DND-41 (cell line): ENCODE measurements around the gene DRGX.

Source experiments
- ATAC-seq: fragments of 200-7000 bp; cut with Tn5 transposase; 3 replicates; pipeline ENCODE4 v1.9.1; 2021; ENCODE audit warnings: low read depth; ENCODE audit not compliant: insufficient read depth
- DNase-seq: peaks from one replicate; pipeline ENCODE4 v3.0.0-alpha.2; 2020
- H2AFZ ChIP-seq: 2 replicates; pipeline ENCODE4 v1.6.0; 2012; ENCODE audit warnings: low read depth, low read length
- H3K27ac ChIP-seq: 2 replicates; pipeline ENCODE4 v1.5.1; 2012; ENCODE audit warnings: low read length, inconsistent platforms
- H3K27me3 ChIP-seq: fragments of 200-600 bp; sonication (generic); 2 replicates; pipeline ENCODE4 v1.6.0; 2012; ENCODE audit warnings: low read length, mild to moderate bottlenecking, inconsistent platforms; ENCODE audit not compliant: insufficient read depth, poor library complexity
- H3K36me3 ChIP-seq: 2 replicates; pipeline ENCODE4 v1.5.1; 2012; ENCODE audit warnings: low read length, inconsistent platforms; ENCODE audit not compliant: insufficient read depth
- H3K4me1 ChIP-seq: 2 replicates; pipeline ENCODE4 v1.5.1; 2012; ENCODE audit warnings: mild to moderate bottlenecking, low read length; ENCODE audit not compliant: insufficient read depth
- H3K4me2 ChIP-seq: 2 replicates; pipeline ENCODE4 v1.6.0; 2012; ENCODE audit warnings: mild to moderate bottlenecking, moderate library complexity, low read length, inconsistent platforms; ENCODE audit not compliant: insufficient read depth
- H3K4me3 ChIP-seq, 2 experiments: fragments of 200-600 bp in 1 of 2; shearing (Covaris generic) in 1 of 2; 2 replicates each; pipeline ENCODE4 v1.5.1; 2012 to 2016; ENCODE audit warnings: inconsistent platforms in 2 of 2, low read length in 2 of 2, mild to moderate bottlenecking in 2 of 2, low read depth in 1 of 2, moderate library complexity in 1 of 2
- H3K79me2 ChIP-seq: 2 replicates; pipeline ENCODE4 v1.6.0; 2012; ENCODE audit warnings: low read length, inconsistent platforms; ENCODE audit not compliant: insufficient read depth
- H3K9ac ChIP-seq: 2 replicates; pipeline ENCODE4 v1.6.0; 2012; ENCODE audit warnings: low read depth, mild to moderate bottlenecking, inconsistent platforms, low read length, moderate library complexity
- H3K9me3 ChIP-seq: 2 replicates; pipeline ENCODE4 v1.5.1; 2012; ENCODE audit warnings: low read length, moderate library complexity, mild to moderate bottlenecking, inconsistent platforms; ENCODE audit not compliant: insufficient read depth, severe bottlenecking
- H4K20me1 ChIP-seq: 2 replicates; pipeline ENCODE4 v1.6.0; 2012; ENCODE audit warnings: low read length; ENCODE audit not compliant: insufficient read depth
- EZH2 ChIP-seq: IDR thresholded peaks from 3 replicates; pipeline ENCODE4 v1.6.1; 2012; ENCODE audit warnings: borderline replicate concordance, low read depth, mild to moderate bottlenecking, moderate library complexity, low read length, inconsistent platforms; ENCODE audit not compliant: severe bottlenecking
- TF ChIP-seq, protein P1 (sequence below): IDR thresholded peaks from 2 replicates; pipeline ENCODE4 v1.5.1; 2012; ENCODE audit warnings: borderline replicate concordance, low read length, moderate library complexity, mild to moderate bottlenecking; ENCODE audit not compliant: poor library complexity, severe bottlenecking; ENCODE audit errors: extremely low read depth

The DRGX gene

DNA sequence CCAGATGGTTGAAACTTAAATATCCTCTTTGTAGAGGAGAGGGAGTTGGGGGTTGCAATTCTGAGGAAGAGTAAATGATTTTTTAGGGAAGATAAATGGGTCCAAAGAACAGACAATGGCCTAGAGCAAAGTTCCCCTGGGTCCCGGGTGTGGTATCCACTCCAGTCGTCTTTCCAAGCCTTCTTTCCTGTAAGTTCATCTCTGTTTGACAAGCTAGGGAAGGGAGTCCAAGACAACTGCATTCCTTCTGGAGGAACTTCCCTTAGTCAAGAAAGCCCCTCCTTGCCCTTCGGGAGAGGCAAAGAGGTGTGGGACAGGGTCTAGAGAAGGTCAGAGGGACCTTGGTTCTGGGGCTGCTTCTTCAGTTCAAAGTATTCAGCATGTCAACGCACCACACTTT lies 63.6 kb downstream of the DRGX start:
- H3K36me3 ChIP-seq, result no peaks in the 10 kb centered on the region
- no peak overlapping the region for H3K27ac ChIP-seq
- no peak overlapping the region for H3K9ac ChIP-seq
- peaks cover 12% of the 10 kb centered on the region for H3K4me1 ChIP-seq
- no peak for ATAC-seq
- peaks cover 11% of the 10 kb centered on the region for H3K9me3 ChIP-seq
- no peaks in the 10 kb centered on the region for H3K79me2 ChIP-seq
- H4K20me1 ChIP-seq, result no peaks in the 10 kb centered on the region
- H3K27me3 ChIP-seq, result no peaks in the 10 kb centered on the region
- no peak overlapping the region for H3K4me2 ChIP-seq
- no peak for DNase-seq
- no peak overlapping the region for H3K4me3 ChIP-seq
- TF ChIP-seq, protein P1, sequence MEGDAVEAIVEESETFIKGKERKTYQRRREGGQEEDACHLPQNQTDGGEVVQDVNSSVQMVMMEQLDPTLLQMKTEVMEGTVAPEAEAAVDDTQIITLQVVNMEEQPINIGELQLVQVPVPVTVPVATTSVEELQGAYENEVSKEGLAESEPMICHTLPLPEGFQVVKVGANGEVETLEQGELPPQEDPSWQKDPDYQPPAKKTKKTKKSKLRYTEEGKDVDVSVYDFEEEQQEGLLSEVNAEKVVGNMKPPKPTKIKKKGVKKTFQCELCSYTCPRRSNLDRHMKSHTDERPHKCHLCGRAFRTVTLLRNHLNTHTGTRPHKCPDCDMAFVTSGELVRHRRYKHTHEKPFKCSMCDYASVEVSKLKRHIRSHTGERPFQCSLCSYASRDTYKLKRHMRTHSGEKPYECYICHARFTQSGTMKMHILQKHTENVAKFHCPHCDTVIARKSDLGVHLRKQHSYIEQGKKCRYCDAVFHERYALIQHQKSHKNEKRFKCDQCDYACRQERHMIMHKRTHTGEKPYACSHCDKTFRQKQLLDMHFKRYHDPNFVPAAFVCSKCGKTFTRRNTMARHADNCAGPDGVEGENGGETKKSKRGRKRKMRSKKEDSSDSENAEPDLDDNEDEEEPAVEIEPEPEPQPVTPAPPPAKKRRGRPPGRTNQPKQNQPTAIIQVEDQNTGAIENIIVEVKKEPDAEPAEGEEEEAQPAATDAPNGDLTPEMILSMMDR, result no peak
- no peak for TF ChIP-seq EZH2
- H2AFZ ChIP-seq, result no peak overlapping the region

DNA sequence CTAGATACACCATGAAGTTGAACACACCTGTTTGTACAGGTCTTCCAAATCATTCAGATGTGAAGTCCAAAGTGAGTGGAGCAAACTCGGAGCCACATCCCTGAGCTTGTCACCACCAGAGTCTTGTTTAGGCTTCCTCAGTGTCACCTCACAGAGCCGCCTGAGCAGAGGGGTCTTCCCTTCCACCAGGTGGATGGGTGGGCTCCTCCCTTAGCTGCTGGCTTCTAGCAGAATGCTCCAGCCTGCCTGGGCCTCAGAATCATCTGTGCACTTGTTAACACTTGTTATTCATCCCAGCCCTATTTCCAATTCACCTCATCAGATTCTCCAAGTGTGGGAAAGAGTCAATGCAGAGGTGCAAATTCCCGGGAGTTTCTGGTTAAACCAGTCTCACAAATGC lies 64.5 kb downstream of the DRGX start:
- H3K4me1 ChIP-seq, result peaks cover 12% of the 10 kb centered on the region
- no peak overlapping the region for H2AFZ ChIP-seq
- no peaks in the 10 kb centered on the region for H4K20me1 ChIP-seq
- H3K27ac ChIP-seq, result no peak overlapping the region
- ATAC-seq (no peak), DNase-seq (no peak)
- no peak overlapping the region for H3K9ac ChIP-seq
- no peaks in the 10 kb centered on the region for H3K79me2 ChIP-seq
- H3K9me3 ChIP-seq, result peaks cover 11% of the 10 kb centered on the region
- no peak overlapping the region for H3K4me3 ChIP-seq
- H3K4me2 ChIP-seq, result no peak overlapping the region
- TF ChIP-seq EZH2, result no peak
- TF ChIP-seq, protein P1, result no peak
- H3K36me3 ChIP-seq, result no peaks in the 10 kb centered on the region
- H3K27me3 ChIP-seq, result no peaks in the 10 kb centered on the region

DNA sequence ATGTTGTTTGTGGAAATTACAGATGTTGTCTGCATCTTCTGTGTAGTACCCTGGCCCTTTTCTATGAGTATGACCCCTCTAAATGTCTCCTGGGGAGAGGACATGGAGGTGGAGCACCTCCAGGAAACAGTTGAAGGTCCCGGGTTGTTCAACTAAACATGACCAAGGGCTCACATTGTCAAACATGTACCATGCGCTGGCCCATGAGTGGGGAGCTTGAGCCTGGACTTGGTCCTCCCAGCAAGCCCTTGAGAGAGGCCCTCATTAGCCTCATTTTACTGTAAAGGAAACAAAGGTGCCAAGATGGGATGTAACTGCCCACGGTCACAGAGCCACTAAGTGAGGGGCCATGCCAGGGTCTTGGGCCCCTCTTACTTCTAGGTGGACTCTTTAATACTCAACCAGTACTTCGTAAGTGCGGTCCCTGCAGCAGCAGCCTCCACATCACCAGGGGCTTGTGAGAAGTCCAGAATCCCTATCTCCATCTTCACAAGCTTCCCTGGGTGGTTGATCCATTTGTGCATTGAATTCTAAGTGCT lies 65.7 kb downstream of the DRGX start:
- no peaks in the 10 kb centered on the region for H3K27me3 ChIP-seq
- H3K4me2 ChIP-seq, result no peak overlapping the region
- ATAC-seq (no peak), DNase-seq (no peak)
- peaks cover 6% of the 10 kb centered on the region for H3K9me3 ChIP-seq
- no peaks in the 10 kb centered on the region for H4K20me1 ChIP-seq
- H3K4me1 ChIP-seq, result peaks cover 4% of the 10 kb centered on the region
- H3K36me3 ChIP-seq, result no peaks in the 10 kb centered on the region
- no peak overlapping the region for H2AFZ ChIP-seq
- H3K9ac ChIP-seq, result no peak overlapping the region
- H3K79me2 ChIP-seq, result no peaks in the 10 kb centered on the region
- no peak for TF ChIP-seq EZH2
- TF ChIP-seq, protein P1, result no peak
- no peak overlapping the region for H3K4me3 ChIP-seq
- H3K27ac ChIP-seq, result no peak overlapping the region

DNA sequence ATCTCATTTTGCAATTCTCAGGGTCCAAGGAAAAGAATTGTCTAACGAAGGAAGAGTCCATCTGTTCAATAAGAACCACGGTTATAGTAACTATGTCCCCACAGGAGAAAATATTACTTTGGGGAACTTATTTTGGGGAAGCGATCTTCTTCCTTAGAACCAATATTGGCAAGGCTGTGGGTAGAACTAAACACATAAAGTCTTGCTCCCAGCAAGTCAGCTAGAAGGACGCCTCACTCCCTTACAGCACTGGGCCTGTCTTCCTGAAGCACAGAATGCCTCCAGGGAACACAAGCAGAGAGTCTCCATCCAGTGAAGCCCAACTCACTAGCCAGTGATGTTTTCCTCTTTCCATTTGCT lies 66.8 kb downstream of the DRGX start:
- H3K79me2 ChIP-seq, result no peaks in the 10 kb centered on the region
- H4K20me1 ChIP-seq, result no peaks in the 10 kb centered on the region
- DNase-seq (no peak), ATAC-seq (no peak)
- H3K9ac ChIP-seq, result no peak overlapping the region
- H3K27ac ChIP-seq, result no peak overlapping the region
- no peak overlapping the region for H2AFZ ChIP-seq
- no peaks in the 10 kb centered on the region for H3K27me3 ChIP-seq
- H3K4me1 ChIP-seq, result no peaks in the 10 kb centered on the region
- H3K4me2 ChIP-seq, result no peak overlapping the region
- H3K4me3 ChIP-seq, result no peak overlapping the region
- no peaks in the 10 kb centered on the region for H3K9me3 ChIP-seq
- TF ChIP-seq, protein P1, result no peak
- no peak for TF ChIP-seq EZH2
- H3K36me3 ChIP-seq, result no peaks in the 10 kb centered on the region
